GM19372 (cell line): ENCODE results near the gene FUT9.
A peak's percentile ranks its signal among the peaks of the same experiment; 100 is the strongest.

Experiments
- ATAC-seq: cut with Tn5 transposase; IDR thresholded peaks from one replicate; pipeline ENCODE4 v1.9.1; 2021; ENCODE audit warnings: mild to moderate bottlenecking, low read depth, moderate library complexity; ENCODE audit not compliant: unreplicated experiment

The FUT9 gene

GRCh38 chr6:96065213-96065612 lies 49.4 kb downstream of the FUT9 start:
- no peak for ATAC-seq

- no peak for ATAC-seq
Observed at GRCh38 chr6:96066376-96066775, 50.6 kb downstream of the FUT9 start.

GRCh38 chr6:96073555-96073954 lies 57.8 kb downstream of the FUT9 start:
- ATAC-seq: no peak

- ATAC-seq: no peak
Observed at GRCh38 chr6:96074006-96074405, 58.2 kb downstream of the FUT9 start.

- ATAC-seq: no peak
Observed at GRCh38 chr6:96075826-96076225, 60.1 kb downstream of the FUT9 start.

- no peak for ATAC-seq
Observed at GRCh38 chr6:96086745-96087144, 71.0 kb downstream of the FUT9 start.

- ATAC-seq: no peak
Observed at GRCh38 chr6:96089173-96089572, 73.4 kb downstream of the FUT9 start.

GRCh38 chr6:96094077-96094476 lies 78.3 kb downstream of the FUT9 start:
- no peak for ATAC-seq

GRCh38 chr6:96099069-96099468 lies 83.3 kb downstream of the FUT9 start:
- ATAC-seq: no peak

GRCh38 chr6:96101564-96101963 lies 85.8 kb downstream of the FUT9 start:
- no peak for ATAC-seq

- ATAC-seq: no peak
Observed at GRCh38 chr6:96104910-96105309, 89.1 kb downstream of the FUT9 start.

GRCh38 chr6:96110878-96111277 lies 95.1 kb downstream of the FUT9 start:
- no peak for ATAC-seq

- ATAC-seq: no peak
Observed at GRCh38 chr6:96116674-96117073, 100.9 kb downstream of the FUT9 start.

- no peak for ATAC-seq
Observed at GRCh38 chr6:96124778-96125177, 109.0 kb downstream of the FUT9 start.

GRCh38 chr6:96138406-96138805 lies 122.6 kb downstream of the FUT9 start:
- no peak for ATAC-seq

- no peak for ATAC-seq
Observed at GRCh38 chr6:96142142-96142541, 126.4 kb downstream of the FUT9 start.

- ATAC-seq: no peak
Observed at GRCh38 chr6:96150431-96150830, 134.7 kb downstream of the FUT9 start.

- ATAC-seq: no peak
Observed at GRCh38 chr6:96151707-96152106, 135.9 kb downstream of the FUT9 start.

GRCh38 chr6:96152114-96152708 lies 136.4 kb downstream of the FUT9 start:
- no peak for ATAC-seq

- no peak for ATAC-seq
Observed at GRCh38 chr6:96153775-96154174, 138.0 kb downstream of the FUT9 start.

- no peak for ATAC-seq
Observed at GRCh38 chr6:96156425-96156824, 140.7 kb downstream of the FUT9 start.

GRCh38 chr6:96157018-96157565 lies 141.3 kb downstream of the FUT9 start:
- ATAC-seq: peak; percentile 80

- ATAC-seq: no peak
Observed at GRCh38 chr6:96162711-96163120, 146.9 kb downstream of the FUT9 start.
